SU-DHL-6 (cell line): ENCODE results near the gene FES.
"Not testable (repeated sequence)": the region's sequence is repeated elsewhere in the genome, so short reads cannot be mapped to it uniquely, and the experiment has no call there.

Source experiments
- H2AFZ ChIP-seq: fragments of 200-600 bp; sonication (generic); 2 replicates; pipeline ENCODE4 v1.6.1; 2014; ENCODE audit warnings: low read depth, mild to moderate bottlenecking, moderate library complexity, mixed read lengths, antibody characterized with exemption, low read length; ENCODE audit not compliant: severe bottlenecking
- H3F3A ChIP-seq: fragments of 200-600 bp; shearing (Covaris generic); 2 replicates; pipeline ENCODE4 v1.6.0; 2016; ENCODE audit warnings: antibody characterized with exemption, mild to moderate bottlenecking; ENCODE audit not compliant: insufficient read depth
- H3K27ac ChIP-seq: fragments of 200-600 bp; sonication (generic); 2 replicates; pipeline ENCODE4 v1.5.1; 2016; ENCODE audit warnings: low read depth, mild to moderate bottlenecking, low read length, moderate library complexity, mixed read lengths
- H3K27me3 ChIP-seq: fragments of 200-600 bp; sonication (generic), shearing (Covaris generic); 2 replicates; pipeline ENCODE4 v1.6.0; 2014; ENCODE audit warnings: mild to moderate bottlenecking, low read length
- H3K36me3 ChIP-seq: fragments of 200-600 bp; sonication (generic); 2 replicates; pipeline ENCODE4 v1.6.1; 2014; ENCODE audit warnings: mild to moderate bottlenecking, low read length, mixed read lengths
- H3K4me2 ChIP-seq: fragments of 300-600, 200-600 bp; shearing (Covaris generic), sonication (generic); 2 replicates; pipeline ENCODE4 v1.6.0; 2014; ENCODE audit warnings: low read length, low read depth, mild to moderate bottlenecking; ENCODE audit not compliant: poor library complexity, severe bottlenecking
- H3K4me3 ChIP-seq: fragments of 200-600 bp; sonication (generic); 2 replicates; pipeline ENCODE4 v1.5.1; 2014; ENCODE audit warnings: antibody characterized with exemption, low read length, mild to moderate bottlenecking, mixed read lengths; ENCODE audit not compliant: insufficient read depth, poor library complexity, severe bottlenecking
- H3K79me2 ChIP-seq: fragments of 200-600 bp; sonication (generic); 2 replicates; pipeline ENCODE4 v1.6.1; 2014; ENCODE audit warnings: mild to moderate bottlenecking, low read length, moderate library complexity; ENCODE audit not compliant: insufficient read depth
- H3K9ac ChIP-seq: fragments of 200-600 bp; sonication (generic); 2 replicates; pipeline ENCODE4 v1.7.0; 2014; ENCODE audit warnings: mild to moderate bottlenecking, low read length
- H3K9me2 ChIP-seq: fragments of 200-600 bp; sonication (generic); replicated peaks from 2 replicates; pipeline ENCODE4 v1.6.1; 2014; ENCODE audit warnings: low read length; ENCODE audit not compliant: insufficient read depth
- H3K9me3 ChIP-seq: fragments of 200-600 bp; sonication (generic); 2 replicates; pipeline ENCODE4 v1.6.1; 2014; ENCODE audit warnings: low read length, mixed read lengths; ENCODE audit not compliant: insufficient read depth
- H4K20me1 ChIP-seq: fragments of 200-600 bp; sonication (generic); 2 replicates; pipeline ENCODE4 v1.6.1; 2014; ENCODE audit warnings: low read depth, mild to moderate bottlenecking, antibody characterized with exemption, low read length, moderate library complexity, mixed read lengths
- CTCF ChIP-seq: fragments of 200-600 bp; sonication (generic); IDR thresholded peaks from one replicate; pipeline ENCODE4 v1.5.1; 2017; ENCODE audit warnings: antibody characterized with exemption, mild to moderate bottlenecking, low read length, moderate library complexity; ENCODE audit not compliant: insufficient read depth, poor library complexity, severe bottlenecking
- EZH2phosphoT487 ChIP-seq: fragments of 200-600 bp; sonication (generic), shearing (Covaris generic); conservative IDR thresholded peaks from 2 replicates; pipeline ENCODE4 v1.6.1; 2018; ENCODE audit warnings: mild to moderate bottlenecking, antibody characterized with exemption, low read length, moderate library complexity, mixed read lengths

FES gene

GRCh38 chr15:90918835-90919234, 34.5 kb downstream of the FES start:
- no peaks in the 10 kb centered on the region for H3K9me2 ChIP-seq
- no peaks in the 10 kb centered on the region for H3K27me3 ChIP-seq
- no peak overlapping the region for H2AFZ ChIP-seq
- no peaks in the 10 kb centered on the region for H3K79me2 ChIP-seq
- H4K20me1 ChIP-seq: no peaks in the 10 kb centered on the region
- no peak overlapping the region for H3K4me2 ChIP-seq
- no peak overlapping the region for H3K4me3 ChIP-seq
- H3K9ac ChIP-seq: no peak overlapping the region
- TF ChIP-seq CTCF (no peak), EZH2phosphoT487 (no peak)
- no peaks in the 10 kb centered on the region for H3K36me3 ChIP-seq
- H3F3A ChIP-seq: no peaks in the 10 kb centered on the region
- H3K9me3 ChIP-seq: no peaks in the 10 kb centered on the region
- no peak overlapping the region for H3K27ac ChIP-seq

- H3K9ac ChIP-seq: no peak overlapping the region
- H3K9me2 ChIP-seq: no peaks in the 10 kb centered on the region
- H3K9me3 ChIP-seq: no peaks in the 10 kb centered on the region
- H3K27ac ChIP-seq: no peak overlapping the region
- H3F3A ChIP-seq: no peaks in the 10 kb centered on the region
- H3K36me3 ChIP-seq: no peaks in the 10 kb centered on the region
- no peak overlapping the region for H3K4me3 ChIP-seq
- no peaks in the 10 kb centered on the region for H3K79me2 ChIP-seq
- no peak overlapping the region for H3K4me2 ChIP-seq
- TF ChIP-seq CTCF (no peak), EZH2phosphoT487 (no peak)
- no peaks in the 10 kb centered on the region for H3K27me3 ChIP-seq
- no peaks in the 10 kb centered on the region for H4K20me1 ChIP-seq
- no peak overlapping the region for H2AFZ ChIP-seq
Measured at GRCh38 chr15:90921887-90922286, 37.6 kb downstream of the FES start.

GRCh38 chr15:90922712-90923322, 38.5 kb downstream of the FES start:
- H4K20me1 ChIP-seq, H3K9ac ChIP-seq, H3K36me3 ChIP-seq, H3K9me3 ChIP-seq, H3K4me3 ChIP-seq, H3K4me2 ChIP-seq, H3K9me2 ChIP-seq, H2AFZ ChIP-seq, H3F3A ChIP-seq, H3K79me2 ChIP-seq, H3K27me3 ChIP-seq, H3K27ac ChIP-seq: not testable (repeated sequence)

- H3K79me2 ChIP-seq: no peaks in the 10 kb centered on the region
- H3K27ac ChIP-seq: no peak overlapping the region
- no peaks in the 10 kb centered on the region for H3K9me3 ChIP-seq
- no peaks in the 10 kb centered on the region for H3K27me3 ChIP-seq
- no peaks in the 10 kb centered on the region for H3K9me2 ChIP-seq
- TF ChIP-seq EZH2phosphoT487 (no peak), CTCF (no peak)
- peaks cover 9% of the 10 kb centered on the region; the same call in 1 of the 2 replicates for H3F3A ChIP-seq
- no peak overlapping the region for H3K4me2 ChIP-seq
- no peak overlapping the region for H3K9ac ChIP-seq
- H3K4me3 ChIP-seq: no peak overlapping the region
- H2AFZ ChIP-seq: no peak overlapping the region
- H4K20me1 ChIP-seq: no peaks in the 10 kb centered on the region
- H3K36me3 ChIP-seq: no peaks in the 10 kb centered on the region
Measured at GRCh38 chr15:90924375-90924774, 40.1 kb downstream of the FES start.

GRCh38 chr15:90926766-90927165, 42.5 kb downstream of the FES start:
- not testable (repeated sequence) for H3K9ac ChIP-seq, H3K27ac ChIP-seq, H3K36me3 ChIP-seq, H3K9me3 ChIP-seq, H3K27me3 ChIP-seq, H3K9me2 ChIP-seq, H3K79me2 ChIP-seq, H3K4me3 ChIP-seq, H4K20me1 ChIP-seq, H3K4me2 ChIP-seq, H2AFZ ChIP-seq
- H3F3A ChIP-seq: peaks cover 20% of the 10 kb centered on the region

- not testable (repeated sequence) for H3K79me2 ChIP-seq, H2AFZ ChIP-seq, H3K9me3 ChIP-seq, H4K20me1 ChIP-seq, H3K9ac ChIP-seq, H3K4me3 ChIP-seq, H3K27me3 ChIP-seq, H3K4me2 ChIP-seq, H3K36me3 ChIP-seq, H3K9me2 ChIP-seq, H3K27ac ChIP-seq
- peaks cover 20% of the 10 kb centered on the region for H3F3A ChIP-seq
Measured at GRCh38 chr15:90928106-90928505, 43.8 kb downstream of the FES start.
